GM19467 (cell line): ENCODE data around the gene THAP4.

ENCODE experiments used
- ATAC-seq: cut with Tn5 transposase; IDR thresholded peaks from one replicate; pipeline ENCODE4 v1.9.1; 2021; ENCODE audit warnings: mild to moderate bottlenecking, moderate library complexity; ENCODE audit not compliant: unreplicated experiment

The THAP4 gene, protein sequence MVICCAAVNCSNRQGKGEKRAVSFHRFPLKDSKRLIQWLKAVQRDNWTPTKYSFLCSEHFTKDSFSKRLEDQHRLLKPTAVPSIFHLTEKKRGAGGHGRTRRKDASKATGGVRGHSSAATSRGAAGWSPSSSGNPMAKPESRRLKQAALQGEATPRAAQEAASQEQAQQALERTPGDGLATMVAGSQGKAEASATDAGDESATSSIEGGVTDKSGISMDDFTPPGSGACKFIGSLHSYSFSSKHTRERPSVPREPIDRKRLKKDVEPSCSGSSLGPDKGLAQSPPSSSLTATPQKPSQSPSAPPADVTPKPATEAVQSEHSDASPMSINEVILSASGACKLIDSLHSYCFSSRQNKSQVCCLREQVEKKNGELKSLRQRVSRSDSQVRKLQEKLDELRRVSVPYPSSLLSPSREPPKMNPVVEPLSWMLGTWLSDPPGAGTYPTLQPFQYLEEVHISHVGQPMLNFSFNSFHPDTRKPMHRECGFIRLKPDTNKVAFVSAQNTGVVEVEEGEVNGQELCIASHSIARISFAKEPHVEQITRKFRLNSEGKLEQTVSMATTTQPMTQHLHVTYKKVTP

DNA sequence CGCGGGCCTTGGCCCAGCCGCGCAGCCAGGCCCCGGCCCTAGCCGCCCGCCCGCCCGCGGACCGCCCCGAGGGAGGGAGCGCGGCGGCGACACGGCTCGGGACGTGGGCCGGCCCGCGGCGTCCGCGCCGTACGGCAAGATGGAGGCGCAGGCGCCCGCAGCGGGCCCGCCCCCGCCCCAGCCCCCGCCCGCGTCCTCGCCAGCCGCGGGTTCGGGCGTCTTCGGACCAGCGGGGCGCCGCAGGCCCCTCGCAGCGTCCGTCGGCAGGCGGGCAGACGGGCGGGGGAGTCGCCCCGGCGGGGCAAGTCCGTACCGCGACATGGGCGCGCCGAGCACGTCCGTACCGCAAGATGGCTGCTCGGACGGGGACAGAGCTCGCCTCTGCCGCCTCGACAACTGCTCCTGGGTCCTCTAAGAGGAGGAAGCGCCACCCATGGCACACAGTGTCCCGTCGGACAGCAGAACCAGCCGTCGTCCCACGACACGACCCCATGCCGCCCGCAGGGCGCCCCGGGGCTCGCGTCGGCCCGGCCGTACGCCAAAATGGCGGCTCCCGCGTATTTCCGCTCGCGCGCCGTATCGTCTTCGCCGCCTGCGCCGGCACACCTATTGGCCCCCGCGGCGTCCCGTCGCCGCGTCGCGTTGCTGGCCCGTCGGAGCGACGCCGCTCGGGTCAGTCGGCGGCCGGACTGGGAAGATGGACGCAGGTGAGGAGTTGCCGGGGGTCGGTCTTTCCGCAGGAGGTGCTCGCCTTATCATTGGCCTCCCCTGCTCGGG lies at the start of gene THAP4, which contains the start of gene ATG4B:
Gene THAP4, minus strand, starts transcription at position 141 of the 777 bp plus-strand sequence. CDS start 141 bp downstream, outside the sequence.
Gene ATG4B, plus strand, starts transcription at position 676 of the 777 bp plus-strand sequence. Its CDS starts 22 bp downstream, at position 698.
- peak; percentile 60 for ATAC-seq

DNA sequence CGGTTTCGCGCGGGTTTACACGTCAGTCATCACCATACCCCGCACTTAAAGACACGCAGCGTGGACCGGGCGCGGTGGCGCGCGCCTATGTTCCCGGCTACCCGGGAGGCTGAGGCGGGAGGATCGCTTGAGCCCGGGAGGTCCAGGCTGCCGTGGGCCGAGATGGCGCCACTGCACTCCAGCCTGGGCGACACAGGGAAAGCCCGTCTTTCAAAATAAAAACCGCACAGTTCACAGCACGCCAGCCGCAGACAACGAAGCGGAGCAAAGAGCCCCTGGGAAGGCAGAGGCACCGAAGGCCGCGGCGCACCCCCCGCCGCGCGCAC lies 49.3 kb upstream of the THAP4 start:
- peak; percentile 8 for ATAC-seq

DNA sequence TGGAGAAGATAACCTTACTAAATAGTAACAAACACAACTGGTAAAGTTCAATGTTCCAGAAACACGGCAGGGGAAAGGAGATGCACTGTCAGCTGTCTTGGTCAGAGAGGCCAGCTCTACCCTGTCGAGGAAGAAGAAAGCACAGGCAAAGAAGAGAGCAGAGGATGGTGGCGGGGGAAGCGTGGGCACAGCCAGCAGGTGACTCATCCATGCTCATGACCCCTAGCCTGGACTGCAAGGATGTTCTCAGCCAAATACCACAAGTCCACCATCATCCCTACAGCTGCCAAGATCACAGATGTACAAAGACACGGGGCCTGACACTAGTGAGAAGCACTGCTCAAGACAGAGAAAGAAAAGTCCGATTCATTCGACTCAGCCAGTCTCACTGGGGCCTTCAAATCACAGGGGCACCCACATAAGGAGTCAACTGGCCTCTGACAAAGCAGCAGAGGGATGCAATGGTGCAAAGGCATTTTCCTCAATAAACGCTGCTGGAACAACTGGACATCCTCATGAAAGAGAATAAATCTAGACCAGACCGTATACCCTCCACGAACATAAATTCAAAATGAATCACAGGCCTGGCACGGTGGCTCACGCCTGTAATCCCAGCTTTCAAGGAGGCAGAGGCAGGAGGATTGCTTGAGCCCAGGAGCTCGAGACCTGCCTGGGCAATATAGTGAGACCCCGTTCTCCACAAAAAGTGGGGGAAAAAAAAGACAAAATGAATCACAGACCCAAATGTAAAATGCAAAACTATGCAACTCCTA lies 44.1 kb upstream of the THAP4 start:
- ATAC-seq, result no peak

DNA sequence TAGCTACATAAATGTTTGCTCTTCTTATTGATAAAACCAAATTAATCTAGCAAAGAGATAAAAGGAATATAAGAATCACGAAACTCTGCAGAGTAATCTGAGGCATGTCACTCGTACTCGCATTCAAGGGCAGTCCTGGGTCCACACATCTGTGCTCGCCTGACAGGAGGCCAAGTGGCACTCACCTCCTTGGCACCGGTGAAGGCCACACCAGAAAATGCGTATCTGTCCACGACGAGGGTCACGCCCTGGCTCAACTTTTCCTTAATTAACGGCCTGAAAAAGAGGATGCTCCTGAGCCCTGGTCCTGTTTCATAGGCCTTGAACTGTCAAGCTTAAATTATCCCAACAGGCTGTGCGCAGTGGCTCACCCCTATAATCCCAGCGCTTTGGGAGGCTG lies 43.1 kb upstream of the THAP4 start:
- ATAC-seq, result no peak

DNA sequence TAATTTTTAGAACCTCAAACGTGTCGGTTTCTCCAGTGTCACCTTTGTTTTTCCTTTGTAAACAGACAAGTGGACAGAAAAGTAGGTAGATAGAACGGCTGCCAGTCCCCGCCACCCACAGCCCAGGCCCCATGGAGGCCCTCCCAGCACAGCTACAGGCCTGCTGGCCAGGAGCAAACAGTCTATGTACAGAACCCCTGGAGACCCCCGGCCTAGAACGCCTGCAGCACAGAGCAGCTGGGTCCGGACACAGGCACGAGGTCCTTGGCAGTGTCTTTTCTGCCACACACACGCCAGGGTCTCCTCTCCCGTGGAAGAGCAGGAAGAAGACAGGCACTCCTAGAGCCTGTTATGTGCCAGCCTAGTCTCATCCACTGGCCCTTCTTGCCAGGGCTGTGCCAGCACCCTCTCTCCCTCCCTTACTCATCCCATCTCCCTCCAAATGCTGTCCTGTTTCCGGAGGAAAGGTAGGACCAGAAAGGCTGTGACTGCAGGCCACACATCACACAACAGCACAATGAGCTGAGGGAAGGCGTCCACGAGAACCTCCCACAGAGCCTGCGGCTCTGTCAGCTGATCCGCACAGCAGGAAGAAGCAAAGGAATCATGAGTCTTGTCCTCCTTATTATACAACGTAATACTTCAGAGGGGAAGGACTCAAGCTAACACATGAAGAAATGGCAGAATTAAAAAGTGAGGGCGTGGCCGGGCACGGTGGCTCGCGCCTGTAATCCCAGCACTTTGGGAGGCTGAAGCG lies 42.0 kb upstream of the THAP4 start:
- ATAC-seq, result no peak

DNA sequence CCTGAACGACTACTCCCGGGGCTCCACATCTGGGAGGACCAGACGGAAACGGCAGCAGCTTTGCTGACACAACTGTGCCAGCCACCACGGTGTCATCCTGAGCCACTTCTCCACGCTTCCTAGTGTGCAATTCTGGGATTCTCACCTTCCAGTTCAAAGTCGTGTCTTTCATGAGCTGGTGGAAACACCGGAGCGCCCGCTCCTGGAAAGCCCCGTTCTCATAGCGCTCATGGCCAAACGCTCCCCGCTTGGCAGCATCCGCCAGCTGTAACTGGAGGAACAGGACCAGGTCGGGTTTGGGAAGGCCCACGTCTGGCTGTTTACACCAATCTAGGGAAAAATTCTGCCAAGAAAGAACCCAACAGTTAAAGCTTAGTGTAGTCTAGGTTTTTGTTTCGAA lies 41.3 kb upstream of the THAP4 start:
- no peak for ATAC-seq

DNA sequence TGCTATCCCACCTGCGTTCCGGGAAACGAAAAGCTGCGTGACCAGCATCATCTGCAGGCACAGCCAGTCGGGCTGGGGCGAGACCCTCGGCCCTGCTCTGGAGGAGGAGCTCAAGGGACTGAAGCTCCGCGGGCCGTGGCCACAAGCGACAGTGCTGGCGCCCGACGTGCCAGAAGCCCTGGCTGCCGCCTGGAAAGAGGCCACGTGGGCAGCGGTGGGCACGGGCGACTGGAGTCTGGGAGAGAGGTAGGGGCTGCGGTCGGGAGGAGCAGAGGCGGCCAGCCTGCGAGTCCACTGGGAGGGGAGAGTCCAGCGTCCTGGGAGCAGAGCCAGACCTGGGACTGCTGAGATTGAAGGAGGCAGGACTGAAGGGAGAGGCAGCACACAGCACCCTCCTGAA lies 40.4 kb upstream of the THAP4 start:
- ATAC-seq, result no peak

DNA sequence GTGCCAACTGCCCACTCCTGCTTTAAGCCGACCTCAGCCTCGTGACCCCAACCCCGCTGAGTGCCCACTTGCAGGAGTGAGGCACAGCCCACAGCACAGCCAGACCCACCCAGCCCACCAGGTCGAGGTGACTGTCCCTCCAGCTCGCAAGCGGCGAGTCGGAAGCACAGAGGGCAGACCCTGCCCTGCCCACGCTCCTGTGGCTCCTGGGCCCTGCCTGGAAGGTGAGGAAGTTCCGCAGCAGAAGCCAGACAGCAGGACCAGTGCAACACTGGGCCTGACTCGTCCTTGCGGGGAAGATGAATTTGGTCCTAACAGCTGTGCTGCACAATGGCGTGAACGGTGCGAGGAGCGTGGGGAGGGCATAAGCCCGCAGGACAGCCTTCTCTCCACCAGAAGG lies 39.7 kb upstream of the THAP4 start:
- no peak for ATAC-seq

DNA sequence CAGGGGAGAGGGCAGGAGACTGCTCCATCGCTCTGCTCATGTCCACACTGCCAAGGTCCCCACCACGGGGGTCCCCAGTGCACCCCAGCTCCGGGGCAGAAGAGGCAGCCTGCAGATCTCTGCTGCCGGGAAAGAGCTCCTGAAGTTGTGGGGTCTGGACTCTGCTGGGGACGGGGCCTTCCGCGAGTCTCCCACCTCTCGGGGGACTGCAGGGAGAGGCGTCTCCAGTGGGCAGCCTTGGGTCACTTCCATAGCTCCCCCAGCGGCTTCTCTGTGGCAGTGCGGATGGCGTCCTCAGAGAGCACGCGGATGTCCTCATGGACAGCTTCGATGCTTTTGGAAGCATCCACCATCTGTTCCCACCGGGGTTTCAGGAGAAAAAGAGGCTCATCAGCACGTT lies 38.9 kb upstream of the THAP4 start:
- ATAC-seq, result no peak

DNA sequence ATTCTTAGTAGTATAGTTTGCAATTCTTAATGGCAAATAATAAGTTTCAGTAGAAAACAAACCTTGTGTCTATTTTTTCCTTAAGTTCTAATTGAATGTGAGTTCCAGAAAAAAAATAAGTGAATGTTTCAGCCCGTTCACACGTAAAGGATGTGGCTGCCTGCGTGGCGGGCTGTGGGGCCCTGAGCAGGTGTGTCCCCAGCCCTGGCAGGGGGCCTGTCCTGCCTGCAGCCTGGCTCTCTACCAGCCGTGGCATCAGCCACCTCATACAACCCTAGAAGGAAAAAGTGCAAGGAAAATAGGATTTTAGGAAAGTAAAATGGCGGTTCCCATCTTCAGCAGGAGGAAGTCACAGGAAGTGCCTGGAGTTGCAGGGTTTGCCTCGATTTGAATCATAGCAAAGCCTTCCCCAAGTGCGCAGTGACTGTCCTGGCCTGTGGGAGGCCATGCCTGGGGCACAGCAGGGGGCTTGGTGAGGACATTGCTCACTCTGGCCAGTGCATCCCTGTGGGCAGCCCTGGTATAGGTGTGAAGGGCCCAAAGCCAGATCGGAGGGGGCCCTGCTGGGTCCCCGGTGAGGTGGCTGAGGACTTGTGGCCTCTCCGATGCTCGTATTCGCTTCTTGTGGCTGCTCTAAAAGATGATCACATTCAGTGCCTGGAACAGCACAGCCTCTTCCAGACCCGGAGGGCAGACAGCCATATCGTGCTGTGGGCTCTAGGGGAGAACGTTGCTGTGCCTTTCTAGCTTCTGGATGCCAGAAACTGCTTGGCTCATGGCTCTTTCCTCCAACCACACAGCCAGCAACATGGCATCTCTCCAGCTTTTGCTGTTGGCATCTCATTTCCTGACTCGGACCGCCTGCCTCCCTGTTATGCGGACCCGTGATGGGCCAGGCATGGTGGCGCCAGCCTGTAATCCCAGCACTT lies 37.1 kb upstream of the THAP4 start:
- no peak for ATAC-seq

DNA sequence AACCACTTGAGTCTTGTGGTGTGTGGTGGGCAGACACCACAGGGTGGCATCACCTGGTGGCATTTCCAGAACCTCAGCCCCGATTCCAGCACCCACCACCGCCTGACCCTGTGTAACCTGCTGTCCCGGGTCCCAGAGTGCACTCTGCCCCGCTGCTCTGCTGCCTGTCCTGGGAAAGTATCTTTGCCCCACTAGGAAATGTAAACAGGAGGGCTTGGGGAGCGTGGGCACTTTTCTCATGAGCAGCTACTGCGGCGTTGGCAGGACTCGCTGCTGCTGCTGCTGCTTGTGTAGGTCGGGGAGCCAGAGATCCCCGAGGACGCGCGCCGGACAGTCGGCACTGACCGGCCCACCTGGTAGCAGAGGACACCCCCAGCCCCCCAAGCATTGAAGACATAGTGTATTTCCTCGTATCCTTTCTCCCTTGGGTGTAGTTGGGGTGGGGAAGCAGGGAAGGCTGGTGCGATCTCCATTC lies 36.3 kb upstream of the THAP4 start:
- ATAC-seq, result no peak

DNA sequence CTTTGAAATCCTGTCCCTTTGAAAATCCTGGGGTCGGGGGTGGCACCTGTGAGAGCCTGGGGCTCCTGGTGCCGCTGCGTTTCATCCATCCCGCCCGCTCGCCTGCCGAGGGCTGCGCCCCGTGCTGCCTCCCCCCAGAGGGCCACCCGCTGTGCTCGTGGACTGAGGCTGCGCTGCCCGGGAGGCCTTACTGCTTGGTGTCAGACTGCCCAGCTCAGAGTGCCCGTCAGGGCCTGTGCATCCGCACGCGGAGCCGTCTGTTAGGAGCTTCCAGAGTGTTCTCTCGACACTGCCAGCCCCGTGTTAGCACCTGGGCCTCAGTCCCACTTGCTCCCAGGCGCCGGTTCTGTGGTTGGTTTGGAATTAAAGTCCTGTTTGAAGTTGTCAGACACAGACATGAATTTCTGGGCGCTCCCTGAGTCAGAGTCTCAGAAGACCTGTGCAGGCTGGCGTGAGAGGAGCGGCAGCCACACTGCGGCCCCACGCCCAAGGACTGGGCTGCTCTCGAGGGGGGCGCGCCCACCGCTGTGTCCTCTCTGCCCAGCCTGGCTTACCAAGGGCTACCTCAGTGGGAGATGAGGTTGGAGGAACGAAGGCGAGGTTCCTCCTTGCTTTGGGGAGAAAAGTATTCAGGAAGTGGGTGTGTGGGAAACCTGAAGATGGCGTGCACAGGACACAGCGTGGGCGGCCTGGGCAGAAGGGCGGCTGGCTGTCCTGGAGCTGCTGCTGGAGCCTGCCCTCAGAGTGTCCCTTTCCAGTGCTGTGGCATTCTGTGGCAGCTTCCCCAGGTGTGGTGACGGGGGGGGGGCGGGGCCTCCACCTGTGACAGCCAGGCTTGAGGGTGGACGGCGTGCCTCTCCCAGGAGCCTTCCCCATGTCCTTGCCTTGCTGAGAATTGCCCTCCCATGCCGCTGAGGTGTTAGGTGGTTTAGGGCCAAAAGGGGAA lies 35.6 kb upstream of the THAP4 start:
- ATAC-seq, result no peak

DNA sequence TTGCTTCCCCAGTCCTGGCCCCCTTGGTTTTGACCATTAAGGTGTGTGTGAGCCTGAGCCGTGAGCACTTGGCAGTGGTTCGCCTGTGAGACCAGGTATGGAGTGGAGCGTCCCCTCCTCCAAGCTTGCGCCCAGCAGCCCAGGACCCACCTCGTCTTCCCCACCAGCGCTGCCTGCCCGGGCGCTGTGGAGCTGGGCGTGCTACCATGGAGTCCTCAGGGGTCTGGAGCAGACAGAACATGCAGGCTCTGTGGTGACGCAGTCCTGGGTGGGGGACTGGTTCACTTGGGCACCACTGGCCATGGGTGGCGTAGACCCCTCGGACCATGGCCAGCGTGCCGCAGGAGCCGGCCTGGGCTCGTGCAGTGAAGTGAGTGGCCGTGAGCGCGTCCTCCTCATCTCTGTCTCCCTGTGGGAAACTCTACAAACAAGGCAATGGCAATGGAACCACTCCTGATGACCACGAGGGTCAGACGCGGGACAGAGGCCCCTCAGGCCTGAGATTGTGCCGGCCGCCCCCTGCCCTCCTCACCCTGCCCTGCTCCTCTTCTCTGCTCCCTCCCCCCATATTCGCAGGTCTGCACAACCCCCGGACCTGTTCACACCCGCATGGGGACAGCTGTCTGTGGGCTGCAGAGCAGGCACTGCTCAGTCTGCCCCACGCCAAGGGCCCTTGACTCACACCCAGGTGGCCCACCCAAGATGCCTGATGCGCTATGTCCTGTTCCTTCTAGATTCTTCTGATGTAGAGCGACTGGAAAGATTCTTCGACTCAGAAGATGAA lies 34.7 kb upstream of the THAP4 start:
- ATAC-seq, result no peak

DNA sequence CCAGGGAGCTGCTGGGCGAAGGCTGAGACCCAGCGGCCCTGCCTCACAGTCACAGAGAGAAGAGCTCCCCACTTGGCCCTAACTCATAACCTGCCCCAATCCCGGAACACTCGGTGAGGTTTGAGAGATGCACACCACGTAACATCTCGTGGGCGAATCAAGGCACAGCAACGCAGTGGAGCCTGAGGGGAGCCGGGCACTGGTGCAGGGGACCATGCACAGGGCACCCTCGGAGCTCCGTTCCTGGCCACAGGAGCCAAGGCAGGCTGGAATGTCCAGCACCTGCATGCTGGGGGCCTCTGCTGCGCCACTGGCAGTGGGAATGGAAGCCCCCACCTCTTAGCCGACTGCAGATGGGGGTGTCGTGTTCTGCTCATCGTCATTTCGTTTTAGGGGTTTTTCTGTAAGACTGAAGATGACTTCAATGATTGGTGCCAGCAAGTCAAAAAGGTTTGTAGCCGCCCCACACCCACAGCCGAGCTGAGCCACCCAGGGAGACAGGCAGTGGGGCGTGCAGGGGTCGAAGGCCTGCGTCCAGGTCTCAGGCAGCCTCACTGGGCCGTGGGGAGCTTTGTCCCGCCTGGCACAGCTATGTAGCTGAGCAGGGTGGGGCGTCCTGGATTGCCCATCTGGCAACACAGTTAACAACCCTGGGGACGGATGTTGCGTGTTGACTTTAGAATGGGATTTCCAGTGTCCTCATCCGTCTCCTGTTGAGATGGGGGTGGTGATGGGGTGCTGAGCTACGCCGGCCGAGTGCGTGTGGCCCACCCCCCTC lies 33.6 kb upstream of the THAP4 start:
- ATAC-seq, result no peak

DNA sequence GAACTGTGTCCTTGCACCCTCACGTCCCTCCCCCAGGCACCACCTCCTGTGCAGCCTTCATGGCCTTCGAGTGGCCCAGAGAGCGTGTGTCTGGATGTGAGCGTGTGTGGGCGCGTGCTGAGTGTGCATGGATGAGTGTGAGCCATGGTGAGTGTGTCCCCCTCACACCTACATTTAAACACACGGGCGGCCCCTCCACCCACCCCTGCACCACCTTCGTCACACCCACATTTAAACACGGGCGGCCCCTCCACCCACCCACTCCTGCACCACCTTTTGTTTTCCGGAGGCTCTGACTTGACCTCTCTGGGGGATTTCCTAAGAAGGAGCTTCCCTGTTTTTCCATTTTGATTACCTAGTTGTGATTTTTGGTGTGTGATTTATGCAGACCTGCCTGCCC lies 31.9 kb upstream of the THAP4 start:
- ATAC-seq, result no peak

DNA sequence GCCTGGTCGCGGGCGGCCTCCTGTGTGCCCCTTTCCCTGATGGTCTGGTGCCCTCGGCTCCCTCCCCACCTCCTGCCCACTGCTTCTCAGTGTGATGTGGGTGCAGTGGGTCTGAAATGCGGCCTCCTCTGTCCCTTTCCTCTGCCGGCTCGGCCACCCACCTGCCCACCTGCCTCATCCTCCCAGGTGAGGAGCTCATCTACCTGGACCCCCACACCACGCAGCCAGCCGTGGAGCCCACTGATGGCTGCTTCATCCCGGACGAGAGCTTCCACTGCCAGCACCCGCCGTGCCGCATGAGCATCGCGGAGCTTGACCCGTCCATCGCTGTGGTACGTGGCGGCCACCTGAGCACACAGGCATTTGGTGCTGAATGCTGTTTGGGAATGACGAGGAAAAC lies 31.4 kb upstream of the THAP4 start:
- no peak for ATAC-seq
